Body of pancreas (tissue), 4 donors: ENCODE data around the gene TOX2. TPM values are rescaled to one million over a fixed set of nuclear protein-coding genes. Genes with fewer than 3 reads are reported as not detected.

ENCODE experiments used
- ATAC-seq: fragments of 150-250 bp; one replicate; pipeline ENCODE4 v1.9.1; 2016
- DNase-seq, 4 donors: peaks; one replicate each; pipeline ENCODE4 v3.0.0-alpha.2; 2019
- H3K27ac ChIP-seq, 4 donors: fragments of 200-600 bp; sonication (generic); 1 replicate in 3 of 4; 2 replicates in 1 of 4; pipeline versions ENCODE4 v1.5.1 to v1.6.1; 2016 to 2019; ENCODE audit warnings: mild to moderate bottlenecking in 1 of 4, mixed read lengths in 1 of 4, moderate library complexity in 1 of 4
- H3K27me3 ChIP-seq, 2 donors: fragments of 200-600 bp; sonication (generic); one replicate each; pipeline ENCODE4 v1.6.0; 2016; ENCODE audit warnings: mild to moderate bottlenecking in 1 of 2
- H3K36me3 ChIP-seq, 2 donors: fragments of 200-600 bp; sonication (generic); replicated peaks in 1 of 2; 2 replicates each; pipeline ENCODE4 v1.5.1; 2016; ENCODE audit warnings: low read depth in 2 of 2; ENCODE audit not compliant: insufficient read depth in 1 of 2
- H3K4me1 ChIP-seq: fragments of 200-600 bp; sonication (generic); one replicate; pipeline ENCODE4 v1.6.0; 2016
- H3K4me3 ChIP-seq, 2 donors: fragments of 200-600 bp; sonication (generic); 1 replicate in 1 of 2; 2 replicates in 1 of 2; pipeline ENCODE4 v1.5.1; 2016 to 2019
- H3K9me3 ChIP-seq, 3 donors: fragments of 200-600 bp; sonication (generic); 1 replicate in 2 of 3; 2 replicates in 1 of 3; pipeline ENCODE4 v1.5.1; 2016
- CTCF ChIP-seq, 7 experiments: fragments of 450-650 bp in 4 of 7; fragments of 200-600 bp in 3 of 7; sonication (generic) in 3 of 7; IDR thresholded peaks; one replicate each; pipeline ENCODE4 v1.5.1; 2016 to 2019; ENCODE audit warnings: antibody characterized with exemption in 7 of 7
- POLR2A ChIP-seq, 3 donors: fragments of 450-650 bp; IDR thresholded peaks; one replicate each; pipeline ENCODE4 v1.6.1; 2016; ENCODE audit warnings: antibody characterized with exemption in 3 of 3, mild to moderate bottlenecking in 2 of 3
- WGBS, 2 donors: methylation state at CpG; one replicate each; pipeline ENCODE4 v1.1.5; 2017; 5-methylcytosine and 5-hydroxymethylcytosine counted together
- intact Hi-C: fragments of 100-400 bp; cut with DNase I; formaldehyde crosslinking; loops from one replicate; pipeline ENCODE4 v1.15.1; 2023
- total RNA-seq, 2 donors: library from RNA; depleted of rRNA; stranded (reverse); fragments of >200 nt; gene quantifications; one replicate each; pipeline ENCODE4 v1.1.0, GENCODE V29; 2016

The TOX2 gene
- total RNA-seq, 2 donors from 2014 or later: 1.8 to 2.0 TPM

GRCh38 chr20:43923322-43923721, 8.7 kb downstream of the TOX2 start:
- Histone ChIP-seq H3K27me3 (no peaks in the 10 kb centered on the region), H3K36me3 (no peaks in the 10 kb centered on the region), H3K4me1 (no peaks in the 10 kb centered on the region), H3K9me3 (no peaks in the 10 kb centered on the region), H3K27ac (no peak overlapping the region), H3K4me3 (no peak overlapping the region)
- no peak for ATAC-seq
- TF ChIP-seq CTCF (IDR thresholded peaks at IDR 0.05) (no peak), POLR2A (IDR thresholded peaks at IDR 0.05) (no peak)
- WGBS, 2 donors: 29 to 45% methylated on average over 3 of the region's 3 CpGs
- no peak for DNase-seq
- intact Hi-C loops: no loop called here

- Histone ChIP-seq H3K4me3 (no peak overlapping the region), H3K27me3 (no peaks in the 10 kb centered on the region), H3K9me3 (no peaks in the 10 kb centered on the region), H3K36me3 (no peaks in the 10 kb centered on the region), H3K27ac (no peak overlapping the region), H3K4me1 (no peaks in the 10 kb centered on the region)
- DNase-seq (no peak), ATAC-seq (no peak)
- intact Hi-C loops: no loop called here
- TF ChIP-seq CTCF (IDR thresholded peaks at IDR 0.05) (no peak), POLR2A (IDR thresholded peaks at IDR 0.05) (no peak)
- 68 to 79% methylated on average over 4 of the region's 4 CpGs for WGBS, 2 donors
These were observed 9.3 kb downstream of the TOX2 start for GRCh38 chr20:43923917-43924316.

GRCh38 chr20:43925215-43925614, 10.6 kb downstream of the TOX2 start:
- intact Hi-C loops: no loop called here
- DNase-seq (no peak), ATAC-seq (no peak)
- TF ChIP-seq CTCF (IDR thresholded peaks at IDR 0.05) (no peak), POLR2A (IDR thresholded peaks at IDR 0.05) (no peak)
- H3K27ac ChIP-seq: no peak overlapping the region
- no peaks in the 10 kb centered on the region for H3K9me3 ChIP-seq
- H3K36me3 ChIP-seq: no peaks in the 10 kb centered on the region
- H3K4me1 ChIP-seq: no peaks in the 10 kb centered on the region
- H3K27me3 ChIP-seq: no peaks in the 10 kb centered on the region
- H3K4me3 ChIP-seq: no peak overlapping the region
- WGBS, 2 donors: 55 to 65% methylated on average over 10 of the region's 10 CpGs

GRCh38 chr20:43925801-43926200, 11.1 kb downstream of the TOX2 start:
- no peak for TF ChIP-seq POLR2A (IDR thresholded peaks at IDR 0.05)
- Histone ChIP-seq H3K4me3 (no peak overlapping the region), H3K9me3 (no peaks in the 10 kb centered on the region), H3K27ac (no peak overlapping the region), H3K27me3 (no peaks in the 10 kb centered on the region), H3K36me3 (no peaks in the 10 kb centered on the region), H3K4me1 (no peaks in the 10 kb centered on the region)
- peak in 2 of 4 donors; percentile 30 to 31 for DNase-seq
- ATAC-seq: no peak
- WGBS, 2 donors: 29 to 37% methylated on average over 5 of the region's 5 CpGs
- intact Hi-C loops: no loop called here

- H3K9me3 ChIP-seq: no peaks in the 10 kb centered on the region
- ATAC-seq: no peak
- 53 to 69% methylated on average over 10 of the region's 10 CpGs for WGBS, 2 donors
These were observed 11.8 kb downstream of the TOX2 start for GRCh38 chr20:43926287-43927050.

GRCh38 chr20:43931976-43932375, 17.3 kb downstream of the TOX2 start:
- 79 to 87% methylated on average over 2 of the region's 2 CpGs for WGBS, 2 donors

More at GRCh38 chr20:43926287-43927050, 11.8 kb downstream of the TOX2 start:
- Histone ChIP-seq H3K27me3 (no peaks in the 10 kb centered on the region), H3K36me3 (no peaks in the 10 kb centered on the region), H3K4me1 (no peaks in the 10 kb centered on the region), H3K27ac (no peak overlapping the region), H3K4me3 (no peak overlapping the region)
- no peak for TF ChIP-seq POLR2A (IDR thresholded peaks at IDR 0.05)
- intact Hi-C loops: no loop called here
- DNase-seq: no peak

More at GRCh38 chr20:43931976-43932375, 17.3 kb downstream of the TOX2 start:
- H3K4me3 ChIP-seq: no peak overlapping the region
- no peak for DNase-seq
- no peak overlapping the region for H3K27ac ChIP-seq
- no peaks in the 10 kb centered on the region for H3K9me3 ChIP-seq
- TF ChIP-seq CTCF (IDR thresholded peaks at IDR 0.05) (no peak), POLR2A (IDR thresholded peaks at IDR 0.05) (no peak)
- no peaks in the 10 kb centered on the region for H3K4me1 ChIP-seq
- ATAC-seq: no peak
- intact Hi-C loops: no loop called here
- H3K36me3 ChIP-seq: no peaks in the 10 kb centered on the region
- H3K27me3 ChIP-seq: no peaks in the 10 kb centered on the region
